ENCODE measurements around the gene RASSF6. TPM values are rescaled to one million over a fixed set of nuclear protein-coding genes. Genes with fewer than 3 reads are reported as not detected.

Gene RASSF6
- total RNA-seq, 1 experiment from 2014 or later: 0.22 TPM

DNA sequence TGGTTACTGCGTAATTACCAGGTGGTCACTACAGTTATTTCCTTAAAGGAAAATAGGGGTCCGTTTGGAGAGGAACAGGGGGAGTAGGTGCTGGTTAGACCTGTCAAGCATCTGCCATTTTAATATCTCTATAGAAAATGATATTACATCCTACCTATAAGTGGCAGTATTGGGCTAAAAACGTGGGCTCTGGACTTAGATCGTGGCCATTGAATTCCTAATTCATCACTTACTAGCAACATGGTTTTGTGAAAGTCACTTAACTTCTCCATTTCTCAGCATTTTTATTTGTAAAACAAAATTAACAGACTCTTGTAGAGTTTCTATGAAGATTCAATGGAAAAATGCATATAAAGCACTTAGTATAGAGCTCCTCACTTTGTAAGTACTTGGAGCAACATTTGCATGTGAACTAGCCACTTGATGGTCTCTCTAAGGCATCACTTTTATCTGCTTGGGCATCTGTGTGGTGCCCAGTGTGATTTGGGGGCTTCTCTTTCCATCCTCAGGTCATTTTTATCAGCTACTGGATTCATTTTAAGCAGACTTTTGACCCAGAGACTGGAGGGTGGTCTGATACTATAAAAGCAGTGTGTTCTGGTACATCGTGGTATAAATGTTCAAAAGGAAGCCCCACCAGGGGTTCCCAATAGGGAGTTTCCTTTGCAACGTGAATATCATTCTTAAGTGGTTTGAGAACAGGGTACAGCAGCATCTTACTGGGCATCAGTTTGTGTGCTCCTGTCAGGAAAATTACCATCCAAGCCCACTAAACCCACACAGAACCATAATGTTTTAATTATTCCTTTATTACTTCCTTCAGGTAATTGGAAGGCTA lies 42.7 kb upstream of the RASSF6 start:
- no peak overlapping the region for H3K4me3 Mint-ChIP-seq
- Histone ChIP-seq H3T11ph (ENCODE audit: low read length) (no peak overlapping the region), H3K56ac (ENCODE audit: insufficient read length, low read depth, low read length) (no peak overlapping the region), H4K5ac (ENCODE audit: insufficient read length, low read depth, low read length) (no peak overlapping the region), H4K91ac (ENCODE audit: insufficient read length, low read depth, low read length) (no peak overlapping the region), H3K23me2 (ENCODE audit: insufficient read length, low read depth, low read length, poor library complexity, severe bottlenecking) (no peaks in the 10 kb centered on the region), H2BK15ac (ENCODE audit: low read depth, low read length) (no peak overlapping the region), H3K23ac (ENCODE audit: insufficient read length, low read depth, low read length) (no peak overlapping the region), H2AFZ (ENCODE audit: low read length) (no peak overlapping the region), H2BK12ac (ENCODE audit: insufficient read length, low read depth, low read length) (no peak overlapping the region), H4K8ac (replicated peaks; ENCODE audit: insufficient read length, low read depth, low read length) (no peak overlapping the region), H3K14ac (ENCODE audit: insufficient read depth, low read length) (no peak overlapping the region), H3K79me1 (ENCODE audit: insufficient read depth, low read depth, low read length, poor library complexity, severe bottlenecking) (no peaks in the 10 kb centered on the region), H3K9me3 (ENCODE audit: control insufficient read depth, low read depth, low read length) (no peaks in the 10 kb centered on the region), H3K4me2 (ENCODE audit: insufficient read depth, insufficient read length, low read length) (no peak overlapping the region), H2AK5ac (ENCODE audit: insufficient read length, low read length) (no peak overlapping the region), H3K4ac (ENCODE audit: low read depth, low read length) (no peak overlapping the region), H3K27ac (ENCODE audit: insufficient read length, low read depth, low read length) (no peak overlapping the region), H3K4me1 (ENCODE audit: insufficient read depth, low read length) (peaks cover 4% of the 10 kb centered on the region; the same call in 1 of the 2 replicates), H3K18ac (ENCODE audit: insufficient read length, low read depth, low read length) (no peak overlapping the region), H2BK120ac (ENCODE audit: low read depth, low read length, poor library complexity, severe bottlenecking) (no peak overlapping the region), H2BK20ac (ENCODE audit: low read depth, low read length, poor library complexity, severe bottlenecking) (no peak overlapping the region), H3K9ac (ENCODE audit: extremely low read depth, insufficient read length, low read length) (no peak overlapping the region), H4K20me1 (ENCODE audit: control insufficient read depth, insufficient read depth, insufficient read length) (no peaks in the 10 kb centered on the region), H3K27me3 (ENCODE audit: insufficient read depth, low read length) (no peaks in the 10 kb centered on the region), H3K79me2 (ENCODE audit: insufficient read depth, low read length) (no peaks in the 10 kb centered on the region), H2BK5ac (ENCODE audit: insufficient read length, low read length) (no peak overlapping the region)
- no peak overlapping the region for H3K27ac Mint-ChIP-seq
- WGBS (ENCODE audit: extremely low coverage, insufficient read length, low lambda C conversion rate): no CpG with 5 or more reads among the region's 6 CpGs
- H3K27me3 Mint-ChIP-seq (ENCODE audit: low read depth): peaks cover 7% of the 10 kb centered on the region
- H3K4me1 Mint-ChIP-seq: peaks cover 6 to 16% of the 10 kb centered on the region in 2 experiments
- H3K9me3 Mint-ChIP-seq: no peaks in the 10 kb centered on the region; a peak in 1 of 5 replicates
- no peak for DNase-seq
- H3K36me3 Mint-ChIP-seq (ENCODE audit: insufficient read depth in 1 of 3, low read depth in 3 of 3): no peaks in the 10 kb centered on the region
- peak; percentile 36; the same call in 1 of the 3 replicates for TF ChIP-seq CTCF (conservative IDR thresholded peaks at IDR 0.05)
